A673 (cell line): ENCODE data around the gene TEX2. TPM values are rescaled to one million over a fixed set of nuclear protein-coding genes. Genes with fewer than 3 reads are reported as not detected.

Experiments used
- BruUV-seq: library from RNA; stranded (reverse); fragments of 400-500 nt; replicated peaks from 2 replicates; lab custom pipeline; 2021; lab: Mats Ljungman, UMichigan
- CTCF ChIA-PET: fragments of 300-600 bp; sonication (Branson Sonifier 250); formaldehyde crosslinking; loops from one replicate; lab custom pipeline; 2022; ENCODE audit warnings: antibody characterized with exemption; lab: Charles Lee
- POLR2A ChIA-PET: fragments of 300-600 bp; sonication (Branson Sonifier 250); formaldehyde crosslinking; loops from one replicate; lab custom pipeline; 2022; ENCODE audit warnings: antibody characterized with exemption; ENCODE audit not compliant: low non-redundant PET; lab: Charles Lee
- DNase-seq: peaks from one replicate; pipeline ENCODE4 v3.0.0-alpha.2; 2015; ENCODE audit warnings: low spot score
- H3K27ac ChIP-seq: fragments of 200-600 bp; sonication (generic); 2 replicates; pipeline ENCODE4 v1.5.1; 2016; ENCODE audit warnings: mixed run types, low read depth, mild to moderate bottlenecking, mixed read lengths, antibody characterized with exemption, low read length; ENCODE audit not compliant: poor library complexity, severe bottlenecking
- H3K27me3 ChIP-seq: fragments of 200-600 bp; sonication (generic); replicated peaks from 2 replicates; pipeline ENCODE4 v1.6.1; 2017; ENCODE audit warnings: mixed run types, low read depth, mild to moderate bottlenecking, mixed read lengths, antibody characterized with exemption, low read length; ENCODE audit not compliant: insufficient read depth, poor library complexity
- H3K36me3 ChIP-seq: fragments of 200-600 bp; sonication (generic); 2 replicates; pipeline ENCODE4 v1.6.1; 2016; ENCODE audit warnings: mixed run types, mild to moderate bottlenecking, mixed read lengths, antibody characterized with exemption, low read length; ENCODE audit not compliant: insufficient read depth, poor library complexity, severe bottlenecking
- H3K4me1 ChIP-seq: fragments of 200-600 bp; sonication (generic); 2 replicates; pipeline ENCODE4 v1.6.1; 2017; ENCODE audit warnings: mixed run types, mild to moderate bottlenecking, mixed read lengths, antibody characterized with exemption, low read length; ENCODE audit not compliant: insufficient read depth, poor library complexity, severe bottlenecking
- H3K4me3 ChIP-seq: fragments of 200-600 bp; sonication (generic); 2 replicates; pipeline ENCODE4 v1.5.1; 2016; ENCODE audit warnings: low read depth, mixed run types, mild to moderate bottlenecking, mixed read lengths, low read length; ENCODE audit not compliant: poor library complexity, severe bottlenecking
- H3K9me3 ChIP-seq: fragments of 200-600 bp; sonication (generic); 2 replicates; pipeline ENCODE4 v1.6.1; 2016; ENCODE audit warnings: mixed run types, low read depth, mild to moderate bottlenecking, mixed read lengths, antibody characterized with exemption, low read length; ENCODE audit not compliant: poor library complexity, severe bottlenecking
- EZH2 ChIP-seq: fragments of 200-600 bp; sonication (generic); IDR thresholded peaks from 2 replicates; pipeline ENCODE4 v1.6.1; 2017; ENCODE audit warnings: borderline replicate concordance, low read depth, mild to moderate bottlenecking, mixed read lengths, antibody characterized with exemption, low read length; ENCODE audit not compliant: poor library complexity, severe bottlenecking
- intact Hi-C: fragments of 100-400 bp; cut with micrococcal nuclease; formaldehyde crosslinking; loops from one replicate; pipeline ENCODE4 v1.10.0; 2022; ENCODE audit not compliant: unreplicated experiment
- total RNA-seq: library from RNA; stranded (reverse); gene quantifications from 2 replicates; pipeline ENCODE4 v1.2.3, GENCODE V29; 2021
- TF ChIP-seq, protein P1 (sequence below): fragments of 300-800, 200-600 bp; sonication (generic); conservative IDR thresholded peaks from 2 replicates; pipeline ENCODE4 v1.5.1; 2017; ENCODE audit warnings: low read depth, mild to moderate bottlenecking, antibody characterized with exemption, low read length, moderate library complexity, mixed read lengths

Gene TEX2
- total RNA-seq, 1 experiment from 2014 or later = 16.1 TPM

DNA sequence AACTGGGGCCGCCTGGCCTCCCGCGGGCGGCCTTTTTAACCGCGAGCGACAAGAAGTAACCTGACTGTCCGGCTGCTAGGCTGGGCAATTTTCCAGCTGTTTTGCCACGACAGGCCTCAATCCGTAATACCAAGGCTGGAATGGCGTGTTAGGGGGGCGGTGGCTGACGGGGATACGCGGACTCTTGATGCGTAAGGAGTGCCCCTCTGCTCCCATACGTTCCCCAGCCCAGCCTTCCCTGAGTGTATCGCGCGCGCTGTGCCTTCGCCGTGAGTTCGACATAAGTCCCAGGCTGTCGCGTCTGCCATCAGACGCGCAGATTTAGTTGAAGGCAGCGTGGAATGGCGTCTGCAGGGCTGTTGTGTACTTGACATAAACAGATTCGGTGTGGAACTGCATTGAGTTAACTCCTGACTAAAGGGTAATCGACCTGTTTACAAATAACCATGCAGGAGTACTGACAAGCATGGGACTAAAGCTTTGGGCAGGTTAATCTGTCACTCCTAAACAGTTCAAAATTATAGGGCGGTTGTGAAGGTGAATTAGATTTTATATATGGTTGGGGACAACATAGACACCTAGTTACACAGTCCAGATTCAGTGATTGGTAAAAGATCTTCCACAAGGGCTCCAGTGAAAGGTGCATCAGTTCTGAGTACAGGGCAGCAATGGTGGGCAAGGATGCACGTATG is 116.5 kb downstream of the TEX2 start:
- CTCF ChIA-PET = no interaction called here
- H3K27me3 ChIP-seq = no peaks in the 10 kb centered on the region
- POLR2A ChIA-PET = interaction anchor here (0.6 to 0.7 kb wide), 2 partner anchors 17 to 303 kb away, joined by 3 to 4 read pairs; no protein-coding TSS in a partner anchor
- DNase-seq = peak; percentile 62
- TSS peak; percentile 71 for BruUV-seq
- peak overlapping the region; percentile 94 for H3K27ac ChIP-seq
- intact Hi-C loops = loop anchor here (5.0 kb wide), 1 partner anchor 116 kb away; the partner anchor contains the start of gene TEX2
- H3K4me1 ChIP-seq = peaks cover 4% of the 10 kb centered on the region
- H3K36me3 ChIP-seq = peaks cover 16% of the 10 kb centered on the region
- no peaks in the 10 kb centered on the region for H3K9me3 ChIP-seq
- TF ChIP-seq EZH2 = no peak
- TF ChIP-seq, protein P1, sequence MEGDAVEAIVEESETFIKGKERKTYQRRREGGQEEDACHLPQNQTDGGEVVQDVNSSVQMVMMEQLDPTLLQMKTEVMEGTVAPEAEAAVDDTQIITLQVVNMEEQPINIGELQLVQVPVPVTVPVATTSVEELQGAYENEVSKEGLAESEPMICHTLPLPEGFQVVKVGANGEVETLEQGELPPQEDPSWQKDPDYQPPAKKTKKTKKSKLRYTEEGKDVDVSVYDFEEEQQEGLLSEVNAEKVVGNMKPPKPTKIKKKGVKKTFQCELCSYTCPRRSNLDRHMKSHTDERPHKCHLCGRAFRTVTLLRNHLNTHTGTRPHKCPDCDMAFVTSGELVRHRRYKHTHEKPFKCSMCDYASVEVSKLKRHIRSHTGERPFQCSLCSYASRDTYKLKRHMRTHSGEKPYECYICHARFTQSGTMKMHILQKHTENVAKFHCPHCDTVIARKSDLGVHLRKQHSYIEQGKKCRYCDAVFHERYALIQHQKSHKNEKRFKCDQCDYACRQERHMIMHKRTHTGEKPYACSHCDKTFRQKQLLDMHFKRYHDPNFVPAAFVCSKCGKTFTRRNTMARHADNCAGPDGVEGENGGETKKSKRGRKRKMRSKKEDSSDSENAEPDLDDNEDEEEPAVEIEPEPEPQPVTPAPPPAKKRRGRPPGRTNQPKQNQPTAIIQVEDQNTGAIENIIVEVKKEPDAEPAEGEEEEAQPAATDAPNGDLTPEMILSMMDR = no peak
- peak overlapping the region; percentile 80 for H3K4me3 ChIP-seq

DNA sequence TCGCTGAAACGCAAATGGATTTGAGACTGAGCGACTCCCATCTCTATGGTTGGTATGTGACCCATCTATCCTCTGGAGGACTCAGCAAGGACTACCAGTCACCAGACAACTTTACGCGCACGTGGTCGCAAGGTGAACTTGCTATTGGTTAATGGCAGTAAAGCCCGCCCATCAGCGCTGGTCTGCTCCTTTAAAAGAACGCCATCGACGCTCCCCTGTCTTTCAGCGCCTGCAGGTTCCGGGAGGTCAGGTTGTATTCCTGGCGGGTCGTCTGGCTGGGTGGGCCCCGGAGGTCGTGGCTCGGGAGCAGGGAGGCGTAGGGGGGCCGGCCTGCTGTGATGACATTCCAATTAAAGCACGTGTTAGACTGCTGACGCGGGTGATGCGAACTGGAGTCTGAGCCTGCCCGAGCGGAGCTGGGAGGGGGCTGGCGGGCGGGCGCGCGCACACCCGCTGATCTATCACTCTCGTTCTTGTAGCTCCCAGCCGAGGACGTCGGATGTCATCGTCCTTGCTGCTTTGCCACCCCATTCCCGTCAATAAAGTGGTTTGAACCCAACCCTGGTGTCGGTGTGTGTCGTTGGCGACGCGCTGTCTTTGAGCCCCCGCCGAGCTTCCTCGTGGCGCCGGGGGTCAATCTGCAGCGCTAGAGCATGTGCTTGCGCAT is 117.2 kb downstream of the TEX2 start:
- Histone ChIP-seq H3K27ac (peak overlapping the region; percentile 94), H3K9me3 (no peaks in the 10 kb centered on the region), H3K4me1 (peaks cover 4% of the 10 kb centered on the region), H3K27me3 (no peaks in the 10 kb centered on the region), H3K36me3 (peaks cover 16% of the 10 kb centered on the region), H3K4me3 (peak overlapping the region; percentile 80)
- CTCF ChIA-PET = interaction anchor here (1.3 kb wide), 1 partner anchor 13 kb away, joined by 6 read pairs; no protein-coding TSS in a partner anchor
- intact Hi-C loops = loop anchor here (5.0 kb wide), 1 partner anchor 116 kb away; the partner anchor contains the start of gene TEX2
- DNase-seq = peak; percentile 99
- BruUV-seq = no TSS peak
- TF ChIP-seq EZH2 = no peak
- TF ChIP-seq, protein P1 = no peak
- POLR2A ChIA-PET = interaction anchor here (0.6 to 0.8 kb wide), 10 partner anchors 12 to 1551 kb away, joined by 3 to 7 read pairs (median 4); partner anchors contain the start of gene GNA13

DNA sequence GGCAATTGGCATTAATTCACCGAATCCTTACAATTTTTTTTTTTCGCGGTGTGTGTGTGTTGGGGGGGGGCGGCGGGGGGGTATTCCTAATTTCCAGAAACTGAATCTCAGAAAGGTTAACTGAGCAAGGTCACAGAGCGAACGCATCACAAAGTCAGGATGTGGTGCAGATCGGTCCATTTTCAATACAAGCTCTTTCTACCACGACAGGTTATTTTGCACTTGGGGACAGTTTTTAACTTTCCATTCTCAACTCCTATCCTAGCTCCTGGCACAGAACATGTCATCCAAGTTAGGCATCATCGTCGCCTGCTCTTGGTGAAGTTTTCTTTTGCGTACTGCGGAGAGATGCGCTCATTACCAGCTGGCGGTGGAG is 117.7 kb downstream of the TEX2 start:
- BruUV-seq = no TSS peak
- Histone ChIP-seq H3K36me3 (peaks cover 16% of the 10 kb centered on the region), H3K4me1 (peaks cover 4% of the 10 kb centered on the region), H3K9me3 (no peaks in the 10 kb centered on the region), H3K27ac (peak overlapping the region; percentile 8), H3K27me3 (no peaks in the 10 kb centered on the region), H3K4me3 (peak overlapping the region; percentile 80)
- DNase-seq = no peak
- ChIA-PET POLR2A (interaction anchor here (0.6 to 0.8 kb wide), 8 partner anchors 12 to 1551 kb away, joined by 3 to 7 read pairs (median 4); partner anchors contain the start of gene GNA13), CTCF (interaction anchor here (1.3 kb wide), 1 partner anchor 12 kb away, joined by 6 read pairs; no protein-coding TSS in a partner anchor)
- TF ChIP-seq, protein P1 = no peak
- no peak for TF ChIP-seq EZH2
- intact Hi-C loops = loop anchor here (5.0 kb wide), 1 partner anchor 117 kb away; the partner anchor contains the start of gene TEX2
